H1 (cell line): ENCODE measurements around the gene VAV2. TPM values are rescaled to one million over a fixed set of nuclear protein-coding genes. Genes with fewer than 3 reads are reported as not detected.

Source experiments
- CTCF ChIA-PET: fragments of 300-600 bp; sonication (Branson Sonifier 250); formaldehyde crosslinking; loops from one replicate; lab custom pipeline; 2021; ENCODE audit not compliant: partially characterized antibody; lab: Charles Lee
- POLR2A ChIA-PET: fragments of 300-600 bp; sonication (Branson Sonifier 250); formaldehyde crosslinking; loops from one replicate; lab custom pipeline; 2021; ENCODE audit warnings: inconsistent platforms; ENCODE audit not compliant: partially characterized antibody; lab: Charles Lee
- DNase-seq, 2 experiments: peaks; one replicate each; pipeline versions ENCODE4 v3.0.0 to v3.0.0-alpha.2; 2010 to 2022; ENCODE audit warnings: low spot score in 2 of 2, low read depth in 1 of 2, mixed read lengths in 1 of 2
- FAIRE-seq: peaks from 2 replicates; lab custom pipeline; 2011; peaks lifted over from hg19 to GRCh38; lab: Jason Lieb, UNC
- H2AFZ ChIP-seq: 2 replicates; pipeline ENCODE4 v1.8.1; 2012; ENCODE audit warnings: low read length, inconsistent platforms
- H2AK5ac ChIP-seq: 2 replicates; pipeline ENCODE4 v1.6.1; 2013; ENCODE audit warnings: low read depth, low read length
- H2BK120ac ChIP-seq: replicated peaks from 2 replicates; pipeline ENCODE3; 2013; ENCODE audit warnings: low read depth, low read length, inconsistent platforms
- H2BK12ac ChIP-seq: 2 replicates; pipeline ENCODE4 v1.6.1; 2013; ENCODE audit warnings: low read depth, low read length
- H2BK15ac ChIP-seq: 2 replicates; pipeline ENCODE4 v1.6.1; 2013; ENCODE audit warnings: low read length
- H2BK20ac ChIP-seq: 2 replicates; pipeline ENCODE4 v1.6.1; 2013; ENCODE audit warnings: low read length
- H2BK5ac ChIP-seq: 2 replicates; pipeline ENCODE4 v1.6.1; 2013; ENCODE audit warnings: low read depth, low read length
- H3K14ac ChIP-seq: 2 replicates; pipeline ENCODE4 v1.6.1; 2013; ENCODE audit warnings: inconsistent platforms; ENCODE audit not compliant: insufficient read length
- H3K18ac ChIP-seq: 2 replicates; pipeline ENCODE4 v1.6.1; 2013; ENCODE audit warnings: low read length; ENCODE audit errors: extremely low read depth
- H3K23ac ChIP-seq: 2 replicates; pipeline ENCODE4 v1.6.1; 2013; ENCODE audit warnings: inconsistent platforms; ENCODE audit not compliant: insufficient read length
- H3K23me2 ChIP-seq: 2 replicates; pipeline ENCODE4 v1.6.1; 2013; ENCODE audit warnings: low read depth, low read length
- H3K27ac ChIP-seq: 2 replicates; pipeline ENCODE4 v1.6.1; 2011; ENCODE audit warnings: low read depth, low read length, inconsistent platforms
- H3K27me3 ChIP-seq, 4 experiments: replicated peaks in 1 of 4; 1 replicate in 1 of 4; 2 replicates in 3 of 4; pipeline versions ENCODE4 v1.6.1 to v1.8.1; 2011 to 2013; ENCODE audit warnings: low read length in 3 of 4, mild to moderate bottlenecking in 3 of 4, inconsistent platforms in 2 of 4, mixed read lengths in 2 of 4, moderate library complexity in 1 of 4; ENCODE audit not compliant: control insufficient read depth in 3 of 4, insufficient read depth in 3 of 4; ENCODE audit errors: extremely low read depth in 1 of 4
- H3K36me3 ChIP-seq, 4 experiments: 2 replicates each; pipeline versions ENCODE4 v1.6.1 to v1.8.1; 2011 to 2013; ENCODE audit warnings: mild to moderate bottlenecking in 4 of 4, low read length in 3 of 4, moderate library complexity in 2 of 4, control low read depth in 1 of 4, inconsistent platforms in 1 of 4; ENCODE audit not compliant: insufficient read depth in 4 of 4, control insufficient read depth in 2 of 4
- H3K4ac ChIP-seq: replicated peaks from 2 replicates; pipeline ENCODE3; 2013; ENCODE audit warnings: low read length, low read depth, mixed read lengths, inconsistent platforms; ENCODE audit not compliant: insufficient read length
- H3K4me1 ChIP-seq, 4 experiments: replicated peaks in 1 of 4; 1 replicate in 1 of 4; 2 replicates in 3 of 4; pipeline versions ENCODE4 v1.6.1 to v1.8.1; 2011 to 2013; ENCODE audit warnings: low read length in 3 of 4, inconsistent platforms in 2 of 4, mixed read lengths in 1 of 4; ENCODE audit not compliant: insufficient read depth in 4 of 4, control insufficient read depth in 3 of 4
- H3K4me2 ChIP-seq, 2 experiments: 2 replicates each; pipeline versions ENCODE4 v1.6.1 to v1.8.1; 2011 to 2013; ENCODE audit warnings: low read depth in 2 of 2, low read length in 2 of 2, control low read depth in 1 of 2, inconsistent platforms in 1 of 2, mild to moderate bottlenecking in 1 of 2; ENCODE audit not compliant: insufficient read depth in 1 of 2
- H3K4me3 ChIP-seq, 4 experiments: fragments of 200-600, 300-600 bp in 1 of 4; sonication (generic), shearing (Covaris generic), sonication (Bioruptor Twin) in 1 of 4; 2 replicates each; pipeline versions ENCODE4 v1.5.1 to v1.8.1; 2011 to 2016; ENCODE audit warnings: low read length in 4 of 4, low read depth in 3 of 4, control low read depth in 2 of 4, inconsistent platforms in 2 of 4, mild to moderate bottlenecking in 2 of 4, mixed read lengths in 1 of 4, moderate library complexity in 1 of 4; ENCODE audit not compliant: insufficient read depth in 2 of 4; ENCODE audit errors: extremely low read depth in 1 of 4
- H3K56ac ChIP-seq: replicated peaks from 2 replicates; pipeline ENCODE3; 2013; ENCODE audit warnings: low read depth, mild to moderate bottlenecking, mixed read lengths, low read length, inconsistent platforms; ENCODE audit not compliant: insufficient read length
- H3K79me1 ChIP-seq: 2 replicates; pipeline ENCODE4 v1.6.1; 2013; ENCODE audit warnings: low read depth, low read length, control low read depth
- H3K79me2 ChIP-seq, 2 experiments: 2 replicates each; pipeline versions ENCODE4 v1.6.1 to v1.8.1; 2012 to 2013; ENCODE audit warnings: low read length in 2 of 2, mild to moderate bottlenecking in 2 of 2, inconsistent platforms in 1 of 2; ENCODE audit not compliant: insufficient read depth in 2 of 2, control insufficient read depth in 1 of 2
- H3K9ac ChIP-seq, 4 experiments: replicated peaks in 1 of 4; 1 replicate in 1 of 4; 2 replicates in 3 of 4; pipeline versions ENCODE4 v1.6.1 to v1.8.1; 2011 to 2013; ENCODE audit warnings: low read depth in 3 of 4, low read length in 3 of 4, control low read depth in 2 of 4, mild to moderate bottlenecking in 2 of 4, moderate library complexity in 2 of 4, inconsistent platforms in 1 of 4; ENCODE audit errors: extremely low read depth in 1 of 4
- H3K9me3 ChIP-seq, 2 experiments: 2 replicates each; pipeline versions ENCODE4 v1.6.1 to v1.8.1; 2012 to 2013; ENCODE audit warnings: mild to moderate bottlenecking in 2 of 2, moderate library complexity in 2 of 2, control low read depth in 1 of 2, inconsistent platforms in 1 of 2, low read depth in 1 of 2, low read length in 1 of 2, mixed read lengths in 1 of 2; ENCODE audit not compliant: insufficient read depth in 2 of 2
- H4K20me1 ChIP-seq, 2 experiments: replicated peaks in 1 of 2; 2 replicates each; pipeline versions ENCODE3 to v1.8.1; 2011 to 2013; ENCODE audit warnings: inconsistent platforms in 2 of 2, low read length in 2 of 2, mild to moderate bottlenecking in 1 of 2; ENCODE audit not compliant: insufficient read depth in 2 of 2, control insufficient read depth in 1 of 2
- H4K5ac ChIP-seq: 2 replicates; pipeline ENCODE4 v1.6.1; 2013; ENCODE audit warnings: low read length, low read depth, mixed read lengths, inconsistent platforms; ENCODE audit not compliant: insufficient read length
- H4K8ac ChIP-seq: 2 replicates; pipeline ENCODE4 v1.8.0; 2013; ENCODE audit warnings: mild to moderate bottlenecking, moderate library complexity, low read length, inconsistent platforms; ENCODE audit not compliant: insufficient read depth; ENCODE audit errors: extremely low read depth
- H4K91ac ChIP-seq: replicated peaks from 2 replicates; pipeline ENCODE3; 2013; ENCODE audit warnings: low read length, mixed read lengths, inconsistent platforms; ENCODE audit not compliant: insufficient read length
- GTF2F1 ChIP-seq: IDR thresholded peaks from 2 replicates; pipeline ENCODE4 v1.6.1; 2012; ENCODE audit warnings: low read depth, low read length, improper control_type of control experiment, borderline replicate concordance
- SIN3A ChIP-seq, 2 experiments: IDR thresholded peaks in 1 of 2; conservative IDR thresholded peaks in 1 of 2; 2 replicates each; pipeline ENCODE4 v1.6.1; 2011 to 2012; ENCODE audit warnings: low read length in 2 of 2, improper control_type of control experiment in 1 of 2, low read depth in 1 of 2, mild to moderate bottlenecking in 1 of 2
- WGBS, 2 experiments: shearing (Covaris generic) in 1 of 2; methylation state at CpG; one replicate each; pipeline versions ENCODE4 v1.1.6 to v1.1.7; 2013 to 2015; ENCODE audit warnings: low lambda C conversion rate in 2 of 2, mixed read lengths in 2 of 2, inconsistent platforms in 1 of 2, low coverage in 1 of 2, missing lambda C conversion rate in 1 of 2; ENCODE audit not compliant: insufficient replicate concordance in 2 of 2, insufficient coverage in 1 of 2, insufficient read length in 1 of 2; ENCODE audit errors: extremely low coverage in 1 of 2, missing lambda C conversion rate in 1 of 2; 5-methylcytosine and 5-hydroxymethylcytosine counted together
- polyA plus RNA-seq, 7 experiments: library from polyadenylated mRNA; depleted of rRNA in 3 of 7; stranded (reverse) in 5 of 7; unstranded in 2 of 7; fragments of >200 nt in 5 of 7; fragments of 200-250 nt in 2 of 7; gene quantifications; 1 replicate in 5 of 7; 2 replicates in 1 of 7; 4 replicates in 1 of 7; pipeline versions ENCODE4 v1.2.1 to v1.2.3, GENCODE V29; 2011 to 2013; ENCODE audit warnings: missing spikeins in 2 of 7, mixed read lengths in 2 of 7
- total RNA-seq: library from RNA; stranded (reverse); fragmentation: NEBNext Ultra II Directional; extraction: Animal tissue kit (Norgen Biotek cat#: 25700); gene quantifications from 2 replicates; pipeline ENCODE4 v1.2.1, GENCODE V29; 2021

Gene VAV2
- total and polyA plus RNA-seq, 2 of the 8 experiments (the other 6 are each of a cell fraction or from before 2014, with no cell fraction given), result 13.6 to 37.6 TPM

DNA sequence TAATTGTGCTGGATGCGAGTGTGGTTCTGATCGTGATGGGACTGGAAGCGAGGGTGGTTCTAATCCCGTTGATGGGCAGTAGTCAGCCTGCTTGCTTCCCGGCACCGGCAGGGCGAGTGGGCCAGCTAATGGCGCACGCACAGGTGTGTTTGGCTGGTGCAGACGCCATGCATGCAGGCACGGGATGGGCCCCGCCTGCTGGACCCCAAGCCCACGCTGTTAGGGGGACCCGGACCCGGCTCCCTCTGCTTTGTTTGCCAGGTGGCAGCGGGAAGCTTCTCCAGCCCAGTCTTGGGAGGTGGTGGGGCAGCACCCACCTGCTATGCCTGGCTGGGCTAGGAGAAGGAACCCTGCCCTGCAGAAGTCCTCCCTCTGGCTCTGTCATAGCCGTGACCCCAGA lies 70.3 kb downstream of the VAV2 start:
- no peak for FAIRE-seq
- Histone ChIP-seq H2BK12ac (no peak overlapping the region), H2BK120ac (no peak overlapping the region), H3K4me2 (no peak overlapping the region), H4K20me1 (peaks cover 1 to 16% of the 10 kb centered on the region in 2 experiments), H4K5ac (no peak overlapping the region), H3K9ac (no peak overlapping the region), H3K14ac (no peak overlapping the region), H2BK5ac (no peak overlapping the region), H3K27ac (no peak overlapping the region), H2AFZ (no peak overlapping the region), H2AK5ac (no peak overlapping the region), H3K9me3 (no peaks in the 10 kb centered on the region), H3K79me2 (peaks cover 0 to 61% of the 10 kb centered on the region in 2 experiments; a peak in 2 of 4 replicates), H3K27me3 (no peaks in the 10 kb centered on the region), H3K4me1 (peaks cover 0 to 5% (median 1%) of the 10 kb centered on the region in 4 experiments; a peak in 3 of 7 replicates), H4K8ac (no peak overlapping the region), H3K4me3 (no peak overlapping the region), H3K23ac (no peak overlapping the region), H2BK20ac (no peak overlapping the region), H4K91ac (no peak overlapping the region), H3K18ac (no peak overlapping the region), H3K4ac (no peak overlapping the region), H3K56ac (no peak overlapping the region), H3K79me1 (peaks cover 9% of the 10 kb centered on the region), H2BK15ac (no peak overlapping the region), H3K23me2 (no peaks in the 10 kb centered on the region; the same call in 1 of the 2 replicates), H3K36me3 (no peaks in the 10 kb centered on the region)
- WGBS, 2 experiments, result 88% methylated on average over 15 of the region's 17 CpGs; no CpG with 5 or more reads in 1 of the 2 experiments
- CTCF ChIA-PET, result no interaction called here
- DNase-seq, result no peak
- POLR2A ChIA-PET, result no interaction called here
- TF ChIP-seq SIN3A (conservative IDR thresholded peaks at IDR 0.05 in 1 of 2, IDR thresholded peaks at IDR 0.05 in 1 of 2; ENCODE audit: low read depth in 1 of 2, low read length in 2 of 2) (no peak), GTF2F1 (no peak)
